ENCODE measurements around the gene CAPN5. TPM values are rescaled to one million over a fixed set of nuclear protein-coding genes. Genes with fewer than 3 reads are reported as not detected.

The CAPN5 gene
- total and polyA plus RNA-seq, 2 donors (not counting 1 experiment from before 2014, with no cell fraction given), result 17.5 to 20.4 TPM

DNA sequence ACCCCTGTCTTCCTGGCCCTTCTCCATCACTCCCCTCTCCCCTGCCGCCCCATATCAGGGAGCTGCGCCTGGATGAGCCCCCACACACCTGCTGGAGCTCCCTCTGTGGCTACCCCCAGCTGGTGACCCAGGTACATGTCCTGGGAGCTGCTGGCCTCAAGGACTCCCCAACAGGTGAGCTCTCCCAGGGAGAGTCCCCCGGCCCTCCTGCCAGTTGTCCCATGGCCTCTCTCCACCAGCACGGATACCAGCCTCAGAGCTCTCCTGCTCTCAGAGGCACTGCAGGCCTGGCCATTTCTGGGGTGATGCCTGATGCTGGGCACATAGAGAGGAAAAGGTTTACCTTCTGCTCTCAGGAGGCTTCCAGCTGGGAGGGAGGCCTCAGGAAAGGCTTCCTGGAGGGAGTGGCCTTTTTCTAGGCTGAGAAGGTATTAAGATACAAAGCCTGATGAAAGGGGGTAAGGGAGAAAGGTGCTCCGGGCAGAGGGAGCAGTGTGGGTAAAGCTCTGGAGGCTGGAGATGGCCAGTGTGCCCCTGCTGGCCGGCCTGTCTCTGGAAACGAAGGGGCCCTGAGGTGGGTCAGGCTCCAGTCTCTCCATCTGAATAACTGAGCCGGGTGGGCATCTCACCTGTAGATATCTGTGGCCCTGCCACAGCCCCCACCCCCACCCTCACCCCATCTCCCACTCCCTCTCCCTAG lies 55.3 kb downstream of the CAPN5 start:
- no peak overlapping the region for H2AFZ ChIP-seq (ENCODE audit: low read length)
- H3K27me3 ChIP-seq (ENCODE audit: control insufficient read depth, insufficient read depth, low read length), result no peaks in the 10 kb centered on the region
- H3K9me3 ChIP-seq (ENCODE audit: control insufficient read depth, insufficient read depth, low read depth, low read length), result no peaks in the 10 kb centered on the region
- no peak overlapping the region for H3K4me3 ChIP-seq (replicated peaks in 1 of 4; ENCODE audit: control extremely low read depth in 1 of 4, insufficient read depth in 1 of 4, low read depth in 3 of 4, low read length in 4 of 4)
- H3K9ac ChIP-seq (ENCODE audit: insufficient read depth, low read length), result no peak overlapping the region
- no peak overlapping the region for H3K27ac ChIP-seq (ENCODE audit: insufficient read depth, low read length)
- no peak for DNase-seq (ENCODE audit: low read depth in 2 of 2)
- H3K36me3 ChIP-seq (ENCODE audit: control insufficient read depth, insufficient read depth, low read length), result peaks cover 12% of the 10 kb centered on the region
- no peaks in the 10 kb centered on the region for H4K20me1 ChIP-seq (ENCODE audit: control insufficient read depth, extremely low read depth, insufficient read depth, low read length)
- no peaks in the 10 kb centered on the region for H3K79me2 ChIP-seq (ENCODE audit: control insufficient read depth, insufficient read depth, low read length)
- no peak overlapping the region for H3K4me2 ChIP-seq (ENCODE audit: extremely low read depth, insufficient read depth, low read length)
- H3K4me1 ChIP-seq (ENCODE audit: control insufficient read depth, extremely low read depth, insufficient read depth, low read length), result no peaks in the 10 kb centered on the region
- TF ChIP-seq, protein P1, sequence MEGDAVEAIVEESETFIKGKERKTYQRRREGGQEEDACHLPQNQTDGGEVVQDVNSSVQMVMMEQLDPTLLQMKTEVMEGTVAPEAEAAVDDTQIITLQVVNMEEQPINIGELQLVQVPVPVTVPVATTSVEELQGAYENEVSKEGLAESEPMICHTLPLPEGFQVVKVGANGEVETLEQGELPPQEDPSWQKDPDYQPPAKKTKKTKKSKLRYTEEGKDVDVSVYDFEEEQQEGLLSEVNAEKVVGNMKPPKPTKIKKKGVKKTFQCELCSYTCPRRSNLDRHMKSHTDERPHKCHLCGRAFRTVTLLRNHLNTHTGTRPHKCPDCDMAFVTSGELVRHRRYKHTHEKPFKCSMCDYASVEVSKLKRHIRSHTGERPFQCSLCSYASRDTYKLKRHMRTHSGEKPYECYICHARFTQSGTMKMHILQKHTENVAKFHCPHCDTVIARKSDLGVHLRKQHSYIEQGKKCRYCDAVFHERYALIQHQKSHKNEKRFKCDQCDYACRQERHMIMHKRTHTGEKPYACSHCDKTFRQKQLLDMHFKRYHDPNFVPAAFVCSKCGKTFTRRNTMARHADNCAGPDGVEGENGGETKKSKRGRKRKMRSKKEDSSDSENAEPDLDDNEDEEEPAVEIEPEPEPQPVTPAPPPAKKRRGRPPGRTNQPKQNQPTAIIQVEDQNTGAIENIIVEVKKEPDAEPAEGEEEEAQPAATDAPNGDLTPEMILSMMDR (conservative IDR thresholded peaks at IDR 0.05 in 1 of 2, IDR thresholded peaks at IDR 0.05 in 1 of 2; ENCODE audit: low read depth in 1 of 2, low read length in 2 of 2), result no peak
- TF ChIP-seq EZH2 (IDR thresholded peaks at IDR 0.05; ENCODE audit: low read length, missing control alignments), result no peak

DNA sequence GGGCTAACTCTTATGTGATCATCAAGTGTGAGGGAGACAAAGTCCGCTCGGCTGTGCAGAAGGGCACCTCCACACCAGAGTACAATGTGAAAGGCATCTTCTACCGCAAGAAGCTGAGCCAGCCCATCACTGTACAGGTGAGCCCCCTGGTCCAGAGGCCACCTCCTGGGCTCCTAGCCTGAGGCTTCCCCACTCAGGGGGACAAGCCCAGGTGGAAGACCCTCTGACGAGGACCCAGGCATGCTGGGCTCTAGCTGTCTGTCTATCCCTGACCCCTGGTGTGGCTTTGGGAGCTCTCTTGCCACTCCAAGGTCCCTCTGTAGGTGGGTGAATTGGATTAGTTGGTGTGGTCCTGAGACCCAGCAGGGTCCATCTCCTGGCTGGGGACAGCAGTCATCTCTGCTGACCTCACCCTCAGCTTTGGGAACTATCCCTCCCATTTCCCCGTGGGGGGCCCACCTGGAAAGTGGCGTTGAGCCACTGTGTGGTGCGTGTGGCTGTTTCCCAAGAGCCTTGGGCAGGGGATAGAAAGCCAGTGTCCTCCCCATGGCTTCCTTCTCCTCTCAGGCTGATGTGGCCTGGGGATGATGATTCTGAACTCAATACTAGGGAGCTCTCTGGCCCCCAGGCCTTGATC lies 55.9 kb downstream of the CAPN5 start:
- no peak overlapping the region for H3K27ac ChIP-seq (ENCODE audit: insufficient read depth, low read length)
- H2AFZ ChIP-seq (ENCODE audit: low read length), result no peak overlapping the region
- TF ChIP-seq EZH2 (IDR thresholded peaks at IDR 0.05; ENCODE audit: low read length, missing control alignments), result no peak
- TF ChIP-seq, protein P1 (conservative IDR thresholded peaks at IDR 0.05 in 1 of 2, IDR thresholded peaks at IDR 0.05 in 1 of 2; ENCODE audit: low read depth in 1 of 2, low read length in 2 of 2), result no peak
- no peaks in the 10 kb centered on the region for H4K20me1 ChIP-seq (ENCODE audit: control insufficient read depth, extremely low read depth, insufficient read depth, low read length)
- DNase-seq (ENCODE audit: low read depth in 2 of 2), result no peak
- H3K36me3 ChIP-seq (ENCODE audit: control insufficient read depth, insufficient read depth, low read length), result peaks cover 12% of the 10 kb centered on the region
- no peaks in the 10 kb centered on the region for H3K27me3 ChIP-seq (ENCODE audit: control insufficient read depth, insufficient read depth, low read length)
- H3K4me1 ChIP-seq (ENCODE audit: control insufficient read depth, extremely low read depth, insufficient read depth, low read length), result no peaks in the 10 kb centered on the region
- H3K9ac ChIP-seq (ENCODE audit: insufficient read depth, low read length), result no peak overlapping the region
- H3K9me3 ChIP-seq (ENCODE audit: control insufficient read depth, insufficient read depth, low read depth, low read length), result no peaks in the 10 kb centered on the region
- no peak overlapping the region for H3K4me3 ChIP-seq (replicated peaks in 1 of 4; ENCODE audit: control extremely low read depth in 1 of 4, insufficient read depth in 1 of 4, low read depth in 3 of 4, low read length in 4 of 4)
- H3K79me2 ChIP-seq (ENCODE audit: control insufficient read depth, insufficient read depth, low read length), result no peaks in the 10 kb centered on the region
- H3K4me2 ChIP-seq (ENCODE audit: extremely low read depth, insufficient read depth, low read length), result no peak overlapping the region

DNA sequence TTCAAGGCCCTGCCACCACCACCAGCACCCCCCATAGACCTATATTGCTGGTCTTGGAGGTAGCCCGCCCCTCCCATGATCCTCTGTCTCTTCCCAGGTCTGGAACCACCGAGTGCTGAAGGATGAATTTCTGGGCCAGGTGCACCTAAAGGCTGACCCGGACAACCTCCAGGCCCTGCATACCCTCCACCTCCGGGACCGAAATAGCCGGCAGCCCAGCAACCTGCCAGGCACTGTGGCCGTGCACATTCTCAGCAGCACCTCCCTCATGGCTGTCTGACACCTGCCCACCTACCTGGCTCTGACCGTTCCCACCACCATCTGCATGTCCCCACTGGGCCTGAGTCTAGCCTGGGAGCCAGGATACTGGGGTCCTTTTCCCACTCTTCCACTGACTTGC lies 56.8 kb downstream of the CAPN5 start:
- DNase-seq (ENCODE audit: low read depth in 2 of 2), result no peak
- no peak overlapping the region for H3K9ac ChIP-seq (ENCODE audit: insufficient read depth, low read length)
- no peaks in the 10 kb centered on the region for H3K27me3 ChIP-seq (ENCODE audit: control insufficient read depth, insufficient read depth, low read length)
- no peak overlapping the region for H2AFZ ChIP-seq (ENCODE audit: low read length)
- no peak for TF ChIP-seq EZH2 (IDR thresholded peaks at IDR 0.05; ENCODE audit: low read length, missing control alignments)
- TF ChIP-seq, protein P1 (conservative IDR thresholded peaks at IDR 0.05 in 1 of 2, IDR thresholded peaks at IDR 0.05 in 1 of 2; ENCODE audit: low read depth in 1 of 2, low read length in 2 of 2), result no peak
- H3K4me1 ChIP-seq (ENCODE audit: control insufficient read depth, extremely low read depth, insufficient read depth, low read length), result no peaks in the 10 kb centered on the region
- no peak overlapping the region for H3K27ac ChIP-seq (ENCODE audit: insufficient read depth, low read length)
- no peaks in the 10 kb centered on the region for H3K79me2 ChIP-seq (ENCODE audit: control insufficient read depth, insufficient read depth, low read length)
- H3K36me3 ChIP-seq (ENCODE audit: control insufficient read depth, insufficient read depth, low read length), result peaks cover 10% of the 10 kb centered on the region
- H3K4me2 ChIP-seq (ENCODE audit: extremely low read depth, insufficient read depth, low read length), result no peak overlapping the region
- H3K4me3 ChIP-seq (replicated peaks in 1 of 4; ENCODE audit: control extremely low read depth in 1 of 4, insufficient read depth in 1 of 4, low read depth in 3 of 4, low read length in 4 of 4), result no peak overlapping the region
- no peaks in the 10 kb centered on the region for H3K9me3 ChIP-seq (ENCODE audit: control insufficient read depth, insufficient read depth, low read depth, low read length)
- no peaks in the 10 kb centered on the region for H4K20me1 ChIP-seq (ENCODE audit: control insufficient read depth, extremely low read depth, insufficient read depth, low read length)

Data from fibroblast of lung (primary cell).